ENCODE data around the gene NR3C1.

DNA sequence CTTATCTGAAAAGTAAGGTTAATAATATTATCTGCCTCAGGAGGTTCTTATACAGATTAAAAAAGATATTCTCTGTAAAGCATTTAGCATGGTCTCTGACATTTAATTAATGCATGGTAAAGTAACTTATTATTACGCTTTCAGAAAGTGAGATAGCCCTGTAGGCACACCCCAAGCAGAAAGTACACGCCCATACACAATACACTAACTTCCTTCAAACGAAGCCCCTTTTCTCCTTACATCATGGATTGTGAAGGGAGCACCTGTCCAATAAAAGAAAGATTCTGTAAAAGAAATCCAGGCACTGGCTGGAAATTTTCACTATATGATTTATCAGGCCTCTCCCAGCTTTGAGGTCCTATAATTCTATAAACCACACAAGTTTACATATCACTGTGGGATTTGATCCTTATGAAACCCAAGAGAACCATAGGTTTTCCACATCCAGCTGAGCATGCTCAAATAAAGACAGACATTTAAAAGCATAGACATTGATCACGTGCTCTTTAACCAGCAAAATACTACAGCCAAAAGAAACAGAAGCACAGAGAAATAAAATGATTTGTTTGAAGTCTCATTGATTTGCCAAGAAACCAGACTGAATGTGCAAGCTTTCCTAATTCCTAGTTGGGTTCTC, 14.1 kb upstream of the NR3C1 start:
- TF ChIP-seq, protein P1, sequence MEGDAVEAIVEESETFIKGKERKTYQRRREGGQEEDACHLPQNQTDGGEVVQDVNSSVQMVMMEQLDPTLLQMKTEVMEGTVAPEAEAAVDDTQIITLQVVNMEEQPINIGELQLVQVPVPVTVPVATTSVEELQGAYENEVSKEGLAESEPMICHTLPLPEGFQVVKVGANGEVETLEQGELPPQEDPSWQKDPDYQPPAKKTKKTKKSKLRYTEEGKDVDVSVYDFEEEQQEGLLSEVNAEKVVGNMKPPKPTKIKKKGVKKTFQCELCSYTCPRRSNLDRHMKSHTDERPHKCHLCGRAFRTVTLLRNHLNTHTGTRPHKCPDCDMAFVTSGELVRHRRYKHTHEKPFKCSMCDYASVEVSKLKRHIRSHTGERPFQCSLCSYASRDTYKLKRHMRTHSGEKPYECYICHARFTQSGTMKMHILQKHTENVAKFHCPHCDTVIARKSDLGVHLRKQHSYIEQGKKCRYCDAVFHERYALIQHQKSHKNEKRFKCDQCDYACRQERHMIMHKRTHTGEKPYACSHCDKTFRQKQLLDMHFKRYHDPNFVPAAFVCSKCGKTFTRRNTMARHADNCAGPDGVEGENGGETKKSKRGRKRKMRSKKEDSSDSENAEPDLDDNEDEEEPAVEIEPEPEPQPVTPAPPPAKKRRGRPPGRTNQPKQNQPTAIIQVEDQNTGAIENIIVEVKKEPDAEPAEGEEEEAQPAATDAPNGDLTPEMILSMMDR (IDR thresholded peaks at IDR 0.05) = no peak
- no peak for TF ChIP-seq ZFX (IDR thresholded peaks at IDR 0.05; ENCODE audit: borderline replicate concordance)

All from 22Rv1 (cell line).